Hepatocyte (in vitro differentiated cells): ENCODE results near the gene SPTLC1. TPM values are rescaled to one million over a fixed set of nuclear protein-coding genes. Genes with fewer than 3 reads are reported as not detected.

Experiments used
- DNase-seq: peaks from one replicate; pipeline ENCODE4 v3.0.0-alpha.2; 2016; ENCODE audit warnings: low spot score
- H2AFZ ChIP-seq: fragments of 200-600 bp; sonication (generic); 2 replicates; pipeline ENCODE4 v1.6.0; 2016; ENCODE audit warnings: antibody characterized with exemption, mild to moderate bottlenecking
- H3K27ac ChIP-seq: fragments of 200-600 bp; sonication (generic); 2 replicates; pipeline ENCODE4 v1.5.1; 2016; ENCODE audit warnings: mild to moderate bottlenecking
- H3K27me3 ChIP-seq: fragments of 200-600 bp; sonication (generic); 2 replicates; pipeline ENCODE4 v1.6.1; 2016
- H3K36me3 ChIP-seq: fragments of 200-600 bp; sonication (generic); replicated peaks from 2 replicates; pipeline ENCODE4 v1.5.1; 2016; ENCODE audit warnings: low read depth; ENCODE audit not compliant: insufficient read depth
- H3K4me1 ChIP-seq: fragments of 200-600 bp; sonication (generic); 2 replicates; pipeline ENCODE4 v1.5.1; 2016; ENCODE audit warnings: mild to moderate bottlenecking, moderate library complexity; ENCODE audit not compliant: insufficient read depth
- H3K4me2 ChIP-seq: fragments of 200-600 bp; sonication (generic); 2 replicates; pipeline ENCODE4 v1.6.0; 2016
- H3K4me3 ChIP-seq: fragments of 200-600 bp; sonication (generic); 2 replicates; pipeline ENCODE4 v1.5.1; 2016; ENCODE audit warnings: mild to moderate bottlenecking
- H3K79me2 ChIP-seq: fragments of 200-600 bp; sonication (generic); 2 replicates; pipeline ENCODE4 v1.6.0; 2017; ENCODE audit warnings: mild to moderate bottlenecking
- H3K9me2 ChIP-seq: fragments of 200-600 bp; sonication (generic); replicated peaks from 2 replicates; pipeline ENCODE4 v1.6.0; 2017; ENCODE audit warnings: mild to moderate bottlenecking; ENCODE audit not compliant: insufficient read depth
- H3K9me3 ChIP-seq: fragments of 200-600 bp; sonication (generic); 2 replicates; pipeline ENCODE4 v1.5.1; 2016; ENCODE audit warnings: low read depth, mild to moderate bottlenecking
- H4K20me1 ChIP-seq: fragments of 200-600 bp; sonication (generic); 2 replicates; pipeline ENCODE4 v1.6.0; 2016; ENCODE audit warnings: mild to moderate bottlenecking; ENCODE audit not compliant: insufficient read depth, poor library complexity, severe bottlenecking
- EZH2 ChIP-seq: fragments of 200-600 bp; sonication (generic); IDR thresholded peaks from 2 replicates; pipeline ENCODE4 v1.6.1; 2016; ENCODE audit warnings: antibody characterized with exemption, mild to moderate bottlenecking, borderline replicate concordance
- EZH2phosphoT487 ChIP-seq: fragments of 200-600 bp; sonication (generic); IDR thresholded peaks from one replicate; pipeline ENCODE4 v1.6.1; 2018; ENCODE audit warnings: antibody characterized with exemption, mild to moderate bottlenecking, low read depth, moderate library complexity; ENCODE audit not compliant: unreplicated experiment, severe bottlenecking
- whole genome bisulfite sequencing: methylation state at CpG from one replicate; pipeline ENCODE4 v1.1.6; 2016; ENCODE audit warnings: low lambda C conversion rate; ENCODE audit errors: missing lambda C conversion rate; 5-methylcytosine and 5-hydroxymethylcytosine counted together
- polyA plus RNA-seq: library from polyadenylated mRNA; unstranded; fragments of >200 nt; fragmentation: Nextera tagmentation; extraction: Ambion mirVana; gene quantifications from 2 replicates; pipeline ENCODE4 v1.2.1, GENCODE V29; 2016
- total RNA-seq: library from RNA; depleted of rRNA; stranded (reverse); fragments of >200 nt; gene quantifications from 2 replicates; pipeline ENCODE4 v1.2.3, GENCODE V29; 2014
- TF ChIP-seq, protein P1 (sequence below): fragments of 200-600 bp; sonication (generic); IDR thresholded peaks from 2 replicates; pipeline ENCODE4 v1.5.1; 2016; ENCODE audit warnings: antibody characterized with exemption, mild to moderate bottlenecking; ENCODE audit not compliant: poor library complexity

SPTLC1 gene
- total and polyA plus RNA-seq, 2 experiments from 2014 or later, result 67.6 to 101 TPM

DNA sequence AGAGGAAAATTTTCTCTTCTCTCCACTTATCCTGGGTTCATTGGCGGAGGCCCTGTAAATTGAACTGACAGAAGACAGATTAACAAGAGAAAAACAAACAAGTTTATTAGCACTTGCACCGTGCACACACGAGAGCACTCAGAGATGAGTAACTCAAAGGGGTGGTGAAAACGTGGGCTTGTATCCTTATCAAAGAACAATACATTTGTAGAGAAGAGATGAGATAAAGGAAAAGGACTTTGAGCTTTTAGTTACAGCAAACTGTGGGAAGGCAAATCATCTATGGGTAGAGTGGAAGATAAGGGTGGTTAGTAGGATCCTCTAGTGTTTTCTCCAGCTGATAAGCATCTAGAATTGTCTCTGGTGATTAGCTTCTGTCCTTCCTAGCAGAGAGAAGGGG, 120.8 kb downstream of the SPTLC1 start:
- Histone ChIP-seq H2AFZ (no peak overlapping the region), H3K9me2 (no peaks in the 10 kb centered on the region), H3K79me2 (no peaks in the 10 kb centered on the region), H3K27ac (no peak overlapping the region), H4K20me1 (no peaks in the 10 kb centered on the region), H3K4me1 (peaks cover 12% of the 10 kb centered on the region), H3K27me3 (no peaks in the 10 kb centered on the region), H3K9me3 (no peaks in the 10 kb centered on the region), H3K4me3 (no peak overlapping the region), H3K4me2 (no peak overlapping the region), H3K36me3 (no peaks in the 10 kb centered on the region)
- TF ChIP-seq, protein P1, sequence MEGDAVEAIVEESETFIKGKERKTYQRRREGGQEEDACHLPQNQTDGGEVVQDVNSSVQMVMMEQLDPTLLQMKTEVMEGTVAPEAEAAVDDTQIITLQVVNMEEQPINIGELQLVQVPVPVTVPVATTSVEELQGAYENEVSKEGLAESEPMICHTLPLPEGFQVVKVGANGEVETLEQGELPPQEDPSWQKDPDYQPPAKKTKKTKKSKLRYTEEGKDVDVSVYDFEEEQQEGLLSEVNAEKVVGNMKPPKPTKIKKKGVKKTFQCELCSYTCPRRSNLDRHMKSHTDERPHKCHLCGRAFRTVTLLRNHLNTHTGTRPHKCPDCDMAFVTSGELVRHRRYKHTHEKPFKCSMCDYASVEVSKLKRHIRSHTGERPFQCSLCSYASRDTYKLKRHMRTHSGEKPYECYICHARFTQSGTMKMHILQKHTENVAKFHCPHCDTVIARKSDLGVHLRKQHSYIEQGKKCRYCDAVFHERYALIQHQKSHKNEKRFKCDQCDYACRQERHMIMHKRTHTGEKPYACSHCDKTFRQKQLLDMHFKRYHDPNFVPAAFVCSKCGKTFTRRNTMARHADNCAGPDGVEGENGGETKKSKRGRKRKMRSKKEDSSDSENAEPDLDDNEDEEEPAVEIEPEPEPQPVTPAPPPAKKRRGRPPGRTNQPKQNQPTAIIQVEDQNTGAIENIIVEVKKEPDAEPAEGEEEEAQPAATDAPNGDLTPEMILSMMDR, result no peak
- peak; percentile 50 for TF ChIP-seq EZH2phosphoT487
- whole genome bisulfite sequencing, result 23% methylated on average over 4 of the region's 4 CpGs
- peak; percentile 62 for DNase-seq

DNA sequence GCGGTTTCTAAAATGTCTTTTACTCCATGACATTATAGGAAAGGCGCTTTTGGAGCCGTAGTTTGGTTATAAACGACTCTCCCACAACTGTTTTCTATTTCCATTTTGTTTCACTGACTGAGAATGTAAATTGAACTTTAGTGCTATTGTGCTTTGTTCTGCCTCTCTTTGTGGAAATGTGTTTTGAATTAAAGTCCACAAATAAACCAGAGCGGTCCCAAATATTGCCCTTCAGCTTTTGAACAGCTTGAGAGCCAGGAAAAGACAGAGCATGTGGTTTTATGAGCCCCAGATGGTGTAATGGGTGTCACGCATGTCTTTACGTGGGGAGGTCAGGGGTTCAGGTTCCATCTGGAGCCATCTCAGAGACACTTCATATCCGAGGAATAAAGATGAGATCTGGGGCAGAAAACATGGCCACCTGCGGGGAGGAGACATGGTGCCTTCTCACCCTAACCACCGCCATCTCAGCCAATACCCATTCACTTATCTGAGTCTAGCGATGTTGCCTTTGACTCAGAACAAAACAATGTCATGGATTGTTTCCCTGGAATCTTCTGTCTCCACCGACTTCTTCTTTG, 122.7 kb downstream of the SPTLC1 start:
- Histone ChIP-seq H3K4me1 (peaks cover 12% of the 10 kb centered on the region), H3K27me3 (no peaks in the 10 kb centered on the region), H3K79me2 (no peaks in the 10 kb centered on the region), H3K4me3 (no peak overlapping the region), H4K20me1 (no peaks in the 10 kb centered on the region), H3K9me3 (no peaks in the 10 kb centered on the region), H3K4me2 (peak overlapping the region; percentile 57), H2AFZ (no peak overlapping the region), H3K27ac (peak overlapping the region; percentile 92), H3K9me2 (no peaks in the 10 kb centered on the region), H3K36me3 (no peaks in the 10 kb centered on the region)
- TF ChIP-seq EZH2phosphoT487 (no peak), EZH2 (no peak)
- TF ChIP-seq, protein P1, result no peak
- DNase-seq, result peak; percentile 49
- WGBS, result 50% methylated on average over 12 of the region's 12 CpGs

DNA sequence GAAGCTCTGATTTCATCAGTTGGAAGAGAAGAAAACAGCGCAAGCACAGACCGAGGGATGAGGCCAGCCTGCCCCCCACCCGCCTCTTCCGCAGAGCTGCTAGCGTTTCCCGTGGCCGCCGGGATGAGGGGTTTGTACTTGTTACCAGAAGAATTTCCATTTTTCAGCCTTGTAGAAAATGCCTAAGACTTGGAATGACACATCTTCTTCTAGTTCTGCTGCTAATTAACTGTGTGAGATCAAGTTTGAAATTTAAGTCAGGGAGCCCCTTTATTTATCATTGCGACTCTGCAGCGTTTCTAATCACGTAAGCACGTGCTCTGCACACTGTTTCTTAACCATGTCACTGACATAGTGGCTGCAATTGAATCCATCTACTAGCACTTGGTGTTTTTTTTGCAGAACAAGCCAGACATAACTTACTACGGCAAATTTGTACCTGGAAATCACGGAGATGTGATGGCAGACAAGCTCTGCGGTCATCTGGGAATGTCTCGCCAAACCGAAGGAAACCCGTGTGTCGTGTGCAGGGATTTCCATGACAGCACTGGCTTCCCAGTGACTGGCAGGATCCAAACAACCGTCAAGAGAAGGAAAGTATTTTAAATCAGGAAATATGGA, 123.4 kb downstream of the SPTLC1 start:
- WGBS, result 60% methylated on average over 20 of the region's 20 CpGs
- H3K79me2 ChIP-seq, result no peaks in the 10 kb centered on the region
- DNase-seq, result peak; percentile 34
- H3K9me3 ChIP-seq, result no peaks in the 10 kb centered on the region
- no peaks in the 10 kb centered on the region for H3K9me2 ChIP-seq
- H3K4me2 ChIP-seq, result peak overlapping the region; percentile 57
- no peak overlapping the region for H2AFZ ChIP-seq
- TF ChIP-seq EZH2 (no peak), EZH2phosphoT487 (no peak)
- TF ChIP-seq, protein P1, result no peak
- H3K27ac ChIP-seq, result peak overlapping the region; percentile 92
- no peak overlapping the region for H3K4me3 ChIP-seq
- H3K36me3 ChIP-seq, result no peaks in the 10 kb centered on the region
- no peaks in the 10 kb centered on the region for H4K20me1 ChIP-seq
- H3K27me3 ChIP-seq, result no peaks in the 10 kb centered on the region
- peaks cover 12% of the 10 kb centered on the region for H3K4me1 ChIP-seq
